Smooth muscle cell of the brain vasculature (primary cell): ENCODE results near the gene CYP27C1.
"Not testable (repeated sequence)": the region's sequence is repeated elsewhere in the genome, so short reads cannot be mapped to it uniquely, and the experiment has no call there.

ENCODE experiments used
- DNase-seq: peaks from one replicate; pipeline ENCODE4 v3.0.0-alpha.2; 2012; ENCODE audit warnings: low read depth, low spot score

The CYP27C1 gene

GRCh38 chr2:127220102-127220767 is at the start of gene CYP27C1:
Gene CYP27C1, minus strand, starts transcription at chr2:127220299. Its CDS starts 29 bp downstream, at chr2:127220270.
- DNase-seq: no peak

- peak; percentile 13 for DNase-seq
These were observed 41.8 kb upstream of the CYP27C1 start for GRCh38 chr2:127261804-127262406.

GRCh38 chr2:127259355-127259754 is 39.3 kb upstream of the CYP27C1 start:
- no peak for DNase-seq

GRCh38 chr2:127256866-127257265 is 36.8 kb upstream of the CYP27C1 start:
- no peak for DNase-seq

- DNase-seq: no peak
These were observed 36.3 kb upstream of the CYP27C1 start for GRCh38 chr2:127256381-127256780.

GRCh38 chr2:127255721-127256120 is 35.6 kb upstream of the CYP27C1 start:
- no peak for DNase-seq

GRCh38 chr2:127255146-127255545 is 35.0 kb upstream of the CYP27C1 start:
- DNase-seq: no peak

GRCh38 chr2:127254386-127254981 is 34.4 kb upstream of the CYP27C1 start:
- no peak for DNase-seq

GRCh38 chr2:127241184-127241583 is 21.1 kb upstream of the CYP27C1 start:
- DNase-seq: not testable (repeated sequence)

GRCh38 chr2:127239395-127239794 is 19.3 kb upstream of the CYP27C1 start:
- no peak for DNase-seq

GRCh38 chr2:127237768-127238167 is 17.7 kb upstream of the CYP27C1 start:
- DNase-seq: not testable (repeated sequence)

- no peak for DNase-seq
These were observed 15.1 kb upstream of the CYP27C1 start for GRCh38 chr2:127235082-127235702.

GRCh38 chr2:127233710-127234109 is 13.6 kb upstream of the CYP27C1 start:
- DNase-seq: no peak

- DNase-seq: no peak
These were observed 11.2 kb upstream of the CYP27C1 start for GRCh38 chr2:127231130-127231865.

- DNase-seq: no peak
These were observed 9.5 kb upstream of the CYP27C1 start for GRCh38 chr2:127229555-127229954.

GRCh38 chr2:127228102-127228501 is 8.0 kb upstream of the CYP27C1 start:
- DNase-seq: no peak

- DNase-seq: not testable (repeated sequence)
These were observed 7.2 kb upstream of the CYP27C1 start for GRCh38 chr2:127227264-127227660.

GRCh38 chr2:127226520-127227263 is 6.6 kb upstream of the CYP27C1 start:
- DNase-seq: peak; percentile 53

GRCh38 chr2:127226132-127226519 is 6.0 kb upstream of the CYP27C1 start:
- no peak for DNase-seq

GRCh38 chr2:127225186-127225960 is 5.3 kb upstream of the CYP27C1 start:
- DNase-seq: peak; percentile 41
